Sigmoid colon (tissue), 4 donors: ENCODE data around the gene CDC42SE2.
"Not testable (repeated sequence)": the region's sequence is repeated elsewhere in the genome, so short reads cannot be mapped to it uniquely, and the experiment has no call there.

Experiments used
- EP300 ChIP-seq, 4 donors: sonication (generic); formaldehyde crosslinking; IDR thresholded peaks; one replicate each; pipeline ENCODE4 v1.6.1; 2017; ENCODE audit warnings: antibody characterized with exemption in 4 of 4
- POLR2A ChIP-seq, 2 donors: fragments of 450-650 bp; IDR thresholded peaks; one replicate each; pipeline ENCODE4 v1.6.1; 2016; ENCODE audit warnings: antibody characterized with exemption in 2 of 2, mild to moderate bottlenecking in 2 of 2, moderate library complexity in 2 of 2

DNA sequence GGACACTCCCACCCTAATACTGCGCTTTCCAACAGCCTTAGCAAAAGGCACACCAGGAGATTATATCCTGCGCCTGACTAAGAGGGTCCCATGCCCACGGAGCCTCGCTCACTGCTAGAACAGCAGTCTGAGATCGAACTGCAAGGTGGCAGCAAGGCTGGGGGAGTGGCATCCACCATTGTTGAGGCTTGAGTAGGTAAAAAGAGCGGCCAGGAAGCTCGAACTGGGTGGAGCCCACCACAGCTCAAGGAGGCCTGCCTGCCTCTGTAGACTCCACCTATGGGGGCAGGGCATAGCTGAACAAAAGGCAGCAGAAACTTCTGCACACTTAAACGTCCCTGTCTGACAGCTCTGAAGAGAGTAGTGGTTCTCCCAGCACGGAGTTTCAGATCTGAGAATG is 80.4 kb downstream of the CDC42SE2 start:
- not testable (repeated sequence) for TF ChIP-seq POLR2A, EP300 (IDR thresholded peaks at IDR 0.05)
